Esophagus squamous epithelium (tissue), 4 donors: ENCODE data around the gene XRCC4.

Experiments used
- POLR2A ChIP-seq, 4 donors: fragments of 450-650 bp; IDR thresholded peaks; one replicate each; pipeline ENCODE4 v1.6.1; 2017; ENCODE audit warnings: antibody characterized with exemption in 4 of 4, mild to moderate bottlenecking in 4 of 4, moderate library complexity in 3 of 4
- TF ChIP-seq, protein P1 (sequence below), 6 experiments: fragments of 450-650 bp in 4 of 6; fragments of 200-600 bp in 2 of 6; sonication (generic) in 2 of 6; IDR thresholded peaks; one replicate each; pipeline ENCODE4 v1.5.1; 2016 to 2019; ENCODE audit warnings: antibody characterized with exemption in 6 of 6, mild to moderate bottlenecking in 4 of 6, moderate library complexity in 4 of 6

DNA sequence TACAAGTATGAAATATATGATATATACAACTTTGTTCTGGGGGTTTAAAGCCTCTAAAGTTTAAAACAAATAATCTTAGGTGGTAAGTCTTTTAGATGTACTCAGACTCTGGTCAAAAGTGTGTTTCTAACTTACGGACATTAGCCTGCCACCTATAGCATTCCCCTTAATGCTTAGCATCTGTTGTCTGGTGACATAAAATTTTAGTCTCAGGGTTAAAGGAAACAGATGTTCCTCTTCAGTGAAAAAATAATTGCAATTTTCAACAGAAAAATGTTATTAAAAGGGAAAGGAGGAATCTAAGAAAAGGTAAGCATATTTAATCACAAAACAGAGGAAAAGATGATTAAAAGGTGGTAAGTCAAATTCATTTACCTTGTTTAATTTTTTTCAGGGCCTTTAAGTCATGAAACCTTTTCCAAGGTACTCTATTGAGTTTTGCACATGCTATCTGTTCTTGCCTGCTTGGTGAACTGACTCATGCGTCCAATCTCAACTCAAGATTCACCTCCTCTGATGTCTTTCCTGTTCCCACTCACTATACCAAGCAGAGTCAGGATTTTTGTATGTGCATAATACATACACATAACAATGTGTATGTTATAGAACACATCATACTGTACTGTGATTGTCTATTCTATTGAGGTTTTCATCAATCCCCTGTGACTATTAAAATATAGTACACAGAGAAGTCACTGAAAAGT is 8.1 kb upstream of the XRCC4 start:
- TF ChIP-seq, protein P1, sequence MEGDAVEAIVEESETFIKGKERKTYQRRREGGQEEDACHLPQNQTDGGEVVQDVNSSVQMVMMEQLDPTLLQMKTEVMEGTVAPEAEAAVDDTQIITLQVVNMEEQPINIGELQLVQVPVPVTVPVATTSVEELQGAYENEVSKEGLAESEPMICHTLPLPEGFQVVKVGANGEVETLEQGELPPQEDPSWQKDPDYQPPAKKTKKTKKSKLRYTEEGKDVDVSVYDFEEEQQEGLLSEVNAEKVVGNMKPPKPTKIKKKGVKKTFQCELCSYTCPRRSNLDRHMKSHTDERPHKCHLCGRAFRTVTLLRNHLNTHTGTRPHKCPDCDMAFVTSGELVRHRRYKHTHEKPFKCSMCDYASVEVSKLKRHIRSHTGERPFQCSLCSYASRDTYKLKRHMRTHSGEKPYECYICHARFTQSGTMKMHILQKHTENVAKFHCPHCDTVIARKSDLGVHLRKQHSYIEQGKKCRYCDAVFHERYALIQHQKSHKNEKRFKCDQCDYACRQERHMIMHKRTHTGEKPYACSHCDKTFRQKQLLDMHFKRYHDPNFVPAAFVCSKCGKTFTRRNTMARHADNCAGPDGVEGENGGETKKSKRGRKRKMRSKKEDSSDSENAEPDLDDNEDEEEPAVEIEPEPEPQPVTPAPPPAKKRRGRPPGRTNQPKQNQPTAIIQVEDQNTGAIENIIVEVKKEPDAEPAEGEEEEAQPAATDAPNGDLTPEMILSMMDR (IDR thresholded peaks at IDR 0.05): no peak
- no peak for TF ChIP-seq POLR2A (IDR thresholded peaks at IDR 0.05)
